HG03159 (cell line): ENCODE measurements around the gene SIRT2.
A peak's percentile ranks its signal among the peaks of the same experiment; 100 is the strongest.

Source experiments
- ATAC-seq: cut with Tn5 transposase; IDR thresholded peaks from one replicate; pipeline ENCODE4 v1.9.1; 2021; ENCODE audit warnings: mild to moderate bottlenecking, moderate library complexity; ENCODE audit not compliant: unreplicated experiment

Gene SIRT2

GRCh38 chr19:38845374-38846024 is 53.9 kb downstream of the SIRT2 start:
- no peak for ATAC-seq

GRCh38 chr19:38844093-38844686 is 55.2 kb downstream of the SIRT2 start:
- no peak for ATAC-seq

- ATAC-seq = no peak
These were observed 56.2 kb downstream of the SIRT2 start for GRCh38 chr19:38843175-38843758.

- ATAC-seq = no peak
These were observed 56.8 kb downstream of the SIRT2 start for GRCh38 chr19:38842439-38843174.

GRCh38 chr19:38841787-38842438 is 57.5 kb downstream of the SIRT2 start:
- no peak for ATAC-seq

GRCh38 chr19:38841180-38841766 is 58.1 kb downstream of the SIRT2 start:
- no peak for ATAC-seq

GRCh38 chr19:38840583-38840968 is 58.8 kb downstream of the SIRT2 start:
- ATAC-seq = no peak

GRCh38 chr19:38839816-38840582 is 59.4 kb downstream of the SIRT2 start:
- no peak for ATAC-seq

GRCh38 chr19:38838986-38839761 is 60.2 kb downstream of the SIRT2 start:
- no peak for ATAC-seq

GRCh38 chr19:38838208-38838985 is 61.0 kb downstream of the SIRT2 start:
- no peak for ATAC-seq

GRCh38 chr19:38837656-38838121 is 61.7 kb downstream of the SIRT2 start:
- ATAC-seq = no peak

GRCh38 chr19:38836983-38837626 is 62.3 kb downstream of the SIRT2 start:
- no peak for ATAC-seq

- ATAC-seq = no peak
These were observed 63.0 kb downstream of the SIRT2 start for GRCh38 chr19:38836159-38836982.

- ATAC-seq = no peak
These were observed 64.8 kb downstream of the SIRT2 start for GRCh38 chr19:38834590-38834989.

GRCh38 chr19:38834104-38834490 is 65.3 kb downstream of the SIRT2 start:
- ATAC-seq = no peak

GRCh38 chr19:38833092-38833425 is 66.4 kb downstream of the SIRT2 start:
- no peak for ATAC-seq

- ATAC-seq = peak; percentile 44
These were observed 68.2 kb downstream of the SIRT2 start for GRCh38 chr19:38831142-38831605.
